ENCODE measurements around the gene GATAD2B.

- TF ChIP-seq CTCF (IDR thresholded peaks at IDR 0.05; ENCODE audit: poor library complexity) (no peak), EZH2 (IDR thresholded peaks at IDR 0.05; ENCODE audit: borderline replicate concordance) (no peak)
Observed at GRCh38 chr1:153769221-153769620, 153.6 kb downstream of the GATAD2B start.

Measured in hepatocyte (in vitro differentiated cells).